Nephron progenitor cell (in vitro differentiated cells): ENCODE results near the gene CKM.

Experiments used
- DNase-seq: peaks from one replicate; pipeline ENCODE4 v3.0.0; 2021
- H3K27ac Mint-ChIP-seq: 2 replicates; pipeline ENCODE4 v1.8.0; 2021; ENCODE audit warnings: mild to moderate bottlenecking, moderate library complexity, mixed read lengths
- H3K27me3 Mint-ChIP-seq: 2 replicates; pipeline ENCODE4 v1.8.0; 2021; ENCODE audit warnings: mild to moderate bottlenecking, low read depth, mixed read lengths; ENCODE audit not compliant: poor library complexity
- H3K36me3 Mint-ChIP-seq: 2 replicates; pipeline ENCODE4 v1.8.0; 2021; ENCODE audit warnings: low read depth, mixed read lengths
- H3K4me1 Mint-ChIP-seq: 2 replicates; pipeline ENCODE4 v1.8.0; 2021; ENCODE audit warnings: mixed read lengths
- H3K4me3 Mint-ChIP-seq: 2 replicates; pipeline ENCODE4 v1.8.0; 2021; ENCODE audit warnings: mild to moderate bottlenecking, moderate library complexity, mixed read lengths
- H3K9me3 Mint-ChIP-seq: 2 replicates; pipeline ENCODE4 v1.8.0; 2021; ENCODE audit warnings: mild to moderate bottlenecking, moderate library complexity, mixed read lengths
- TF ChIP-seq, protein P1 (sequence below): fragments of 200-600 bp; sonication (generic); IDR thresholded peaks from 2 replicates; pipeline ENCODE4 v1.5.0; 2021; ENCODE audit warnings: antibody characterized with exemption

The CKM gene

DNA sequence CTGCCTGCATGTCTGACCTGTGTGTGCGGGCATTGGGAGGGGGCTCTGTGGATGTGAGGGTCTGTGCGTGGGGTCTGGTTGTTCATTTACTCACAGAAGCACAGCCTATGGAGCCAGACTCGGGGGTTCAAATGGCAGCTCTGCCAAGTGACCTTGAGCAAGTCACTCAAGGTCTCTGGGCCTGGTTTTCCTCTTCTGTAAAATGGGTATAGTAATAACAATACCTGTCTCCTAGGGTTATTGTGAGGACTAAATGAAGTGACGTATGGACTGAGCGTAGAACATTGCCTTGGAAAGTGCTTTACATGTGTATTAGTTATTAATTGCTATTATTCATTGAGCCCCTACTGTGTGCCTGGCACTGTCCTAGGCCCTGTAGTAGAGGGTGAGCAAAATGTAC is 24.4 kb downstream of the CKM start:
- peaks cover 73% of the 10 kb centered on the region for H3K36me3 Mint-ChIP-seq
- H3K4me1 Mint-ChIP-seq = no peaks in the 10 kb centered on the region
- H3K27ac Mint-ChIP-seq = no peak overlapping the region
- no peaks in the 10 kb centered on the region for H3K9me3 Mint-ChIP-seq
- TF ChIP-seq, protein P1, sequence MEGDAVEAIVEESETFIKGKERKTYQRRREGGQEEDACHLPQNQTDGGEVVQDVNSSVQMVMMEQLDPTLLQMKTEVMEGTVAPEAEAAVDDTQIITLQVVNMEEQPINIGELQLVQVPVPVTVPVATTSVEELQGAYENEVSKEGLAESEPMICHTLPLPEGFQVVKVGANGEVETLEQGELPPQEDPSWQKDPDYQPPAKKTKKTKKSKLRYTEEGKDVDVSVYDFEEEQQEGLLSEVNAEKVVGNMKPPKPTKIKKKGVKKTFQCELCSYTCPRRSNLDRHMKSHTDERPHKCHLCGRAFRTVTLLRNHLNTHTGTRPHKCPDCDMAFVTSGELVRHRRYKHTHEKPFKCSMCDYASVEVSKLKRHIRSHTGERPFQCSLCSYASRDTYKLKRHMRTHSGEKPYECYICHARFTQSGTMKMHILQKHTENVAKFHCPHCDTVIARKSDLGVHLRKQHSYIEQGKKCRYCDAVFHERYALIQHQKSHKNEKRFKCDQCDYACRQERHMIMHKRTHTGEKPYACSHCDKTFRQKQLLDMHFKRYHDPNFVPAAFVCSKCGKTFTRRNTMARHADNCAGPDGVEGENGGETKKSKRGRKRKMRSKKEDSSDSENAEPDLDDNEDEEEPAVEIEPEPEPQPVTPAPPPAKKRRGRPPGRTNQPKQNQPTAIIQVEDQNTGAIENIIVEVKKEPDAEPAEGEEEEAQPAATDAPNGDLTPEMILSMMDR = no peak
- no peak for DNase-seq
- H3K27me3 Mint-ChIP-seq = no peaks in the 10 kb centered on the region
- no peak overlapping the region for H3K4me3 Mint-ChIP-seq

DNA sequence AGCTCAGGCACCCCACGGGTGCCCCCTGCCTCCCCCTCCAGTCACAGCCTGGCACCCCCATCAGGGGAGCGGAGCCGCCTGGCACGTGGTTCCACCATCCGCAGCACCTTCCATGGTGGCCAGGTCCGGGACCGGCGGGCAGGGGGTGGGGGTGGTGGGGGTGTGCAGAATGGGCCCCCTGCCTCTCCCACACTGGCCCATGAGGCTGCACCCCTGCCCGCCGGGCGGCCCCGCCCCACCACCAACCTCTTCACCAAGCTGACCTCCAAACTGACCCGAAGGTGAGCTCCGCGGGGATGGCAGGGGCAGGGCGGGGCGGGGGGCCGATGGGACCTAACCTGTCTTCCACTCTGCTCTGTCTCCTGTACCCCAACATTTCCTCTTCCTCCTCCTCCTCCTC is 25.0 kb downstream of the CKM start:
- H3K36me3 Mint-ChIP-seq = peaks cover 76% of the 10 kb centered on the region
- TF ChIP-seq, protein P1 = no peak
- no peak for DNase-seq
- H3K9me3 Mint-ChIP-seq = peaks cover 2% of the 10 kb centered on the region
- no peaks in the 10 kb centered on the region for H3K4me1 Mint-ChIP-seq
- H3K27me3 Mint-ChIP-seq = no peaks in the 10 kb centered on the region
- H3K27ac Mint-ChIP-seq = no peak overlapping the region
- no peak overlapping the region for H3K4me3 Mint-ChIP-seq

DNA sequence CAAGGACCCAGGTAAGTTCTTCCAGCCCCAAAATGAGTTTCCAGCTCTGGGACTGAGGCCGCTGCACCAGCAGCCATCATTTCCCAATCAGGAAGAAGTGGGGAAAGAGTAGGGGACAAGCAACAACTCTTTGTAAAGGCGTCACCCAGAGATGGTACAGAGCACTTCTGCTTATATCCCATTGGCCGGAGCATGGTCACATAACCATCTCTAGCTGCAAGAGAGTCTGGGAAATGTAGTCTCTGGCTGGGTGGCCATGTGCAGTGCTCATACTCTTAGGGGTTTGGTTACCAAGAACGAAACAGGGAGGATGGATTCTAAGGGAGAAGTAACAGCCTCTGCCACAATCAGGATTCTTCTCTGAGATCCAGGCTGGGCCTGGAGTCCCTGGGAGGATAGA is 26.3 kb downstream of the CKM start:
- no peaks in the 10 kb centered on the region for H3K27me3 Mint-ChIP-seq
- H3K4me3 Mint-ChIP-seq = no peak overlapping the region
- H3K4me1 Mint-ChIP-seq = no peaks in the 10 kb centered on the region
- TF ChIP-seq, protein P1 = no peak
- H3K27ac Mint-ChIP-seq = no peak overlapping the region
- peaks cover 83% of the 10 kb centered on the region for H3K36me3 Mint-ChIP-seq
- peaks cover 4% of the 10 kb centered on the region for H3K9me3 Mint-ChIP-seq
- DNase-seq = no peak

DNA sequence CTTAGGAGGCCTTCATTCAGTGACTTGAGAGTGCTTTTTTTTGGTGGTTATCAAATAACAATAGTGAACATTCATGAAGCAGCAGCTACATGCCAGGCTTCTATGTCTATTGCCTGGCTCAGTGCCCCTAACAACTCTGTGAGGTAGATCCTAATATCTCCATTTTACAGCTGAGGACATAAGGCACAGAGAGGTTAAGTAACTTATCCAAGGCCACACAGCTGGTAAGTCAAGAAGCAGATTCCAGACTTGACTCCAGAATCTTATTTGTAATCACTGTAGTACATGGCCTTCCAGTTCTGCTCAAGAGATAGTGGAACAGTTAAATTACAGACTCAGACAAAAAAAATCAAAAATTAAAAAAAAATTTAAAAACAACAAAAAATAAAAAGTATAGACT is 26.8 kb downstream of the CKM start:
- no peak for DNase-seq
- TF ChIP-seq, protein P1 = no peak
- Mint-ChIP-seq H3K9me3 (peaks cover 4% of the 10 kb centered on the region), H3K4me3 (no peak overlapping the region), H3K27me3 (peaks cover 2% of the 10 kb centered on the region), H3K27ac (no peak overlapping the region), H3K36me3 (peaks cover 85% of the 10 kb centered on the region), H3K4me1 (no peaks in the 10 kb centered on the region)

DNA sequence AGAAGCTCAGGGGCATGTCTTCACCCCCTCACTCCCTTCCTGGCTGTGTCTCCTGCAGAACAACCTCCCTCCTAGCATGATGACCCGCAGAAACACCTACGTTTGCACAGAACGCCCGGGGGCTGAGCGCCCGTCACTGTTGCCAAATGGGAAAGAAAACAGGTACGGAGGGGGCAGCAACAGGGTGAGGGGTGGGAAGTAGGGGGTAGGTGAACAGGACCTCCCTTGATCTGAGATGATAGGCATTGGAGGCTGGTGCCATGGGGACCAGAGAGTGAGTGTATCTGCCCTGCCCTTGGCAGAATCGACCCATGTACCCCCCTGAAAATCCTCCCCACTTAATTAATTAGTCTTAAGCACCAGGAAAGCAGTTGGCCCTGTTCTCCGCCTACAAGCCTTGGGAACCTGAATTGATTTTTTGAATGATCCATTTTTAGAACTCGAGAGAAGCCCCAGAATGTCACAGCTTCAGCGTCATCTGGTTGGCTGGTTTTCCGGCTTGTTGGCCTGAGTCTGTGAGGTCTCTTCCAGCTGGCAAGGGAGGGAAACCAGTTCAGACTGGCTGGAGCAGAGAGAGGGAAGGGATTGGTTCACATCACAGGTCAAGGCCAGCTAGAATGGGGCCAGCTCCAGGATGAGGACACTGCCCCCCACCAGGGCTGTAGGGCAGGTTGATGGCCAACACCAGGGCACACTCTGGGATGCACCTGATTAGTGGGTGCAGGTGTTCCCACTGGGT is 28.2 kb downstream of the CKM start:
- Mint-ChIP-seq H3K4me1 (no peaks in the 10 kb centered on the region), H3K9me3 (peaks cover 4% of the 10 kb centered on the region), H3K4me3 (no peak overlapping the region), H3K36me3 (peaks cover 75% of the 10 kb centered on the region), H3K27ac (peak overlapping the region; percentile 82), H3K27me3 (peaks cover 5% of the 10 kb centered on the region)
- TF ChIP-seq, protein P1 = no peak
- DNase-seq = no peak

DNA sequence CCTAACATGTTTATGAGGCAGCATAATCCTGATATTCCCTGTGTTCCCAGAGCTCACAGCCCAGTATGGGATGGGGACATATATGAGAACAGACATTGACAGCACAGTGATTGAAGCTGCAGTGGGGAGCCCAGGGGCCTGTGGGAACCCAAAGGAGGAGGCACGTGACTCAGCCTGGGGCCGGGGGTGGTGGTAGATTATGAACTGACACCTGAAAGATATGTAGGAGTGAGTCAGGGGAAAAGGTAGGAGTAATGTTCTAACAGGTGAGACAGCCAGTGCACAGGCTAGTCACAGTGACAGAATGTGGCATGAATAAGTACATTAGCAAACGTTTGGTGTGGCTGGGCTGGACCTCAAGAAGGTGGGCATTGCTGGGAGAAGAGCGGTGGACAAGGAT is 29.0 kb downstream of the CKM start:
- Mint-ChIP-seq H3K27me3 (peaks cover 5% of the 10 kb centered on the region), H3K9me3 (peaks cover 4% of the 10 kb centered on the region), H3K36me3 (peaks cover 73% of the 10 kb centered on the region), H3K4me1 (no peaks in the 10 kb centered on the region), H3K27ac (no peak overlapping the region), H3K4me3 (no peak overlapping the region)
- TF ChIP-seq, protein P1 = no peak
- DNase-seq = no peak
